ENCODE measurements around the gene LRFN4. TPM values are rescaled to one million over a fixed set of nuclear protein-coding genes. Genes with fewer than 3 reads are reported as not detected.
A peak's percentile ranks its signal among the peaks of the same experiment; 100 is the strongest.

LRFN4 gene
- total and polyA plus RNA-seq, 2 of the 8 experiments (the other 6 are each of a cell fraction or from before 2014, with no cell fraction given) = 49.8 to 64.3 TPM

GRCh38 chr11:66879999-66880398 lies 23.1 kb downstream of the LRFN4 start:
- Histone ChIP-seq H2BK5ac (ENCODE audit: low read depth, low read length) (no peak overlapping the region; the same call in 1 of the 2 replicates), H3K27ac (ENCODE audit: low read depth, low read length) (no peak overlapping the region), H3K9ac (replicated peaks in 1 of 4; ENCODE audit: extremely low read depth in 1 of 4, low read depth in 3 of 4, low read length in 3 of 4) (no peak overlapping the region), H2BK12ac (ENCODE audit: low read depth, low read length) (peak overlapping the region; percentile 80; the same call in 1 of the 2 replicates), H4K91ac (replicated peaks; ENCODE audit: insufficient read length, low read length) (peak overlapping the region; percentile 17), H3K4ac (replicated peaks; ENCODE audit: insufficient read length, low read depth, low read length) (no peak overlapping the region), H3K79me1 (ENCODE audit: low read depth, low read length) (peaks cover 2% of the 10 kb centered on the region), H4K20me1 (replicated peaks in 1 of 2; ENCODE audit: control insufficient read depth in 1 of 2, insufficient read depth in 2 of 2, low read length in 2 of 2) (peaks cover 0 to 2% of the 10 kb centered on the region in 2 experiments), H3K27me3 (replicated peaks in 1 of 4; ENCODE audit: control insufficient read depth in 3 of 4, extremely low read depth in 1 of 4, insufficient read depth in 3 of 4, low read length in 3 of 4) (no peaks in the 10 kb centered on the region), H3K9me3 (ENCODE audit: insufficient read depth in 2 of 2, low read depth in 1 of 2, low read length in 1 of 2) (no peaks in the 10 kb centered on the region), H3K4me3 (ENCODE audit: extremely low read depth in 1 of 4, insufficient read depth in 2 of 4, low read depth in 3 of 4, low read length in 4 of 4) (no peak overlapping the region), H3K56ac (replicated peaks; ENCODE audit: insufficient read length, low read depth, low read length) (no peak overlapping the region), H3K4me1 (replicated peaks in 1 of 4; ENCODE audit: control insufficient read depth in 3 of 4, insufficient read depth in 4 of 4, low read length in 3 of 4) (peaks cover 4 to 21% (median 15%) of the 10 kb centered on the region in 4 experiments), H3K23me2 (ENCODE audit: low read depth, low read length) (no peaks in the 10 kb centered on the region), H3K36me3 (ENCODE audit: control insufficient read depth in 2 of 4, insufficient read depth in 4 of 4, low read length in 3 of 4) (no peaks in the 10 kb centered on the region), H4K8ac (ENCODE audit: extremely low read depth, insufficient read depth, low read length) (no peak overlapping the region), H2BK120ac (replicated peaks; ENCODE audit: low read depth, low read length) (no peak overlapping the region), H3K18ac (ENCODE audit: extremely low read depth, low read length) (no peak overlapping the region), H2AK5ac (ENCODE audit: low read depth, low read length) (peak overlapping the region; percentile 67), H2BK15ac (ENCODE audit: low read length) (no peak overlapping the region), H4K5ac (ENCODE audit: insufficient read length, low read depth, low read length) (no peak overlapping the region), H3K79me2 (ENCODE audit: control insufficient read depth in 1 of 2, insufficient read depth in 2 of 2, low read length in 2 of 2) (no peaks in the 10 kb centered on the region), H3K4me2 (ENCODE audit: insufficient read depth in 1 of 2, low read depth in 2 of 2, low read length in 2 of 2) (no peak overlapping the region), H3K23ac (ENCODE audit: insufficient read length) (no peak overlapping the region), H3K14ac (ENCODE audit: insufficient read length) (no peak overlapping the region), H2AFZ (ENCODE audit: low read length) (no peak overlapping the region), H2BK20ac (ENCODE audit: low read length) (no peak overlapping the region)
- CTCF ChIA-PET (ENCODE audit: partially characterized antibody) = interaction anchor here (0.6 to 11.9 kb wide), 11 partner anchors 12 to 491 kb away, joined by 3 to 199 read pairs (median 5); partner anchors contain the start of genes C11orf86 and RCE1
- POLR2A ChIA-PET (ENCODE audit: partially characterized antibody) = no interaction called here
- DNase-seq (ENCODE audit: low read depth in 1 of 2, low spot score in 2 of 2) (no peak), FAIRE-seq (no peak)
- 95% methylated on average over 8 of the region's 8 CpGs; no CpG with 5 or more reads in 1 of the 2 experiments for WGBS, 2 experiments (ENCODE audit: extremely low coverage in 1 of 2, insufficient coverage in 1 of 2, insufficient read length in 1 of 2, insufficient replicate concordance in 2 of 2, low coverage in 1 of 2, low lambda C conversion rate in 2 of 2, missing lambda C conversion rate in 1 of 2)
- TF ChIP-seq GTF2F1 (IDR thresholded peaks at IDR 0.05; ENCODE audit: borderline replicate concordance, low read depth, low read length) (no peak), EGR1 (IDR thresholded peaks at IDR 0.05; ENCODE audit: borderline replicate concordance, low read depth, low read length) (no peak), SAP30 (IDR thresholded peaks at IDR 0.05; ENCODE audit: insufficient read depth, insufficient replicate concordance, low read length) (no peak), ASH2L (IDR thresholded peaks at IDR 0.05; ENCODE audit: low read length) (no peak), BRCA1 (IDR thresholded peaks at IDR 0.05; ENCODE audit: low read depth, low read length) (no peak), ATF2 (IDR thresholded peaks at IDR 0.05; ENCODE audit: low read length) (no peak), JUN (IDR thresholded peaks at IDR 0.05; ENCODE audit: low read depth, low read length) (no peak), CHD1 (IDR thresholded peaks at IDR 0.05; ENCODE audit: low read depth, low read length) (no peak), MAX (IDR thresholded peaks at IDR 0.05) (no peak), TCF12 (IDR thresholded peaks at IDR 0.05; ENCODE audit: low read depth, low read length) (no peak)

Measured in H1 (cell line).